Measurements from ENCODE around the gene CATSPER3. TPM values are rescaled to one million over a fixed set of nuclear protein-coding genes. Genes with fewer than 3 reads are reported as not detected.
"Not testable (repeated sequence)": the region's sequence is repeated elsewhere in the genome, so short reads cannot be mapped to it uniquely, and the experiment has no call there.

Gene CATSPER3
- total RNA-seq, 1 experiment from 2014 or later, result not detected

GRCh38 chr5:134975078-134975715 lies 7.5 kb downstream of the CATSPER3 start:
- DNase-seq (ENCODE audit: low spot score), result no peak

- DNase-seq (ENCODE audit: low spot score), result no peak
Measured at GRCh38 chr5:134975843-134976242, 8.1 kb downstream of the CATSPER3 start.

GRCh38 chr5:134976841-134977240 lies 9.1 kb downstream of the CATSPER3 start:
- DNase-seq (ENCODE audit: low spot score), result no peak

GRCh38 chr5:134979416-134979815 lies 11.7 kb downstream of the CATSPER3 start:
- no peak for DNase-seq (ENCODE audit: low spot score)

- no peak for DNase-seq (ENCODE audit: low spot score)
Measured at GRCh38 chr5:134982230-134982629, 14.5 kb downstream of the CATSPER3 start.

- no peak for DNase-seq (ENCODE audit: low spot score)
Measured at GRCh38 chr5:134989266-134989830, 21.6 kb downstream of the CATSPER3 start.

- not testable (repeated sequence) for DNase-seq (ENCODE audit: low spot score)
Measured at GRCh38 chr5:134990183-134990582, 22.5 kb downstream of the CATSPER3 start.

GRCh38 chr5:134992148-134992547 lies 24.4 kb downstream of the CATSPER3 start:
- no peak for DNase-seq (ENCODE audit: low spot score)

- no peak for DNase-seq (ENCODE audit: low spot score)
Measured at GRCh38 chr5:134993161-134993560, 25.5 kb downstream of the CATSPER3 start.

- DNase-seq (ENCODE audit: low spot score), result no peak
Measured at GRCh38 chr5:134994560-134995156, 27.0 kb downstream of the CATSPER3 start.

GRCh38 chr5:134995850-134996402 lies 28.2 kb downstream of the CATSPER3 start:
- DNase-seq (ENCODE audit: low spot score), result no peak

- no peak for DNase-seq (ENCODE audit: low spot score)
Measured at GRCh38 chr5:134997015-134997414, 29.3 kb downstream of the CATSPER3 start.

- DNase-seq (ENCODE audit: low spot score), result not testable (repeated sequence)
Measured at GRCh38 chr5:134998068-134998467, 30.4 kb downstream of the CATSPER3 start.

GRCh38 chr5:135004376-135004775 lies 36.7 kb downstream of the CATSPER3 start:
- DNase-seq (ENCODE audit: low spot score), result no peak

- no peak for DNase-seq (ENCODE audit: low spot score)
Measured at GRCh38 chr5:135005076-135005475, 37.4 kb downstream of the CATSPER3 start.

- DNase-seq (ENCODE audit: low spot score), result no peak
Measured at GRCh38 chr5:135007305-135007704, 39.6 kb downstream of the CATSPER3 start.

GRCh38 chr5:135007749-135008363 lies 40.1 kb downstream of the CATSPER3 start:
- DNase-seq (ENCODE audit: low spot score), result no peak

GRCh38 chr5:135008556-135008955 lies 40.8 kb downstream of the CATSPER3 start:
- DNase-seq (ENCODE audit: low spot score), result no peak

- DNase-seq (ENCODE audit: low spot score), result no peak
Measured at GRCh38 chr5:135008981-135009735, 41.5 kb downstream of the CATSPER3 start.

GRCh38 chr5:135009736-135010501 lies 42.2 kb downstream of the CATSPER3 start:
- no peak for DNase-seq (ENCODE audit: low spot score)

Data from HT-29 (cell line).